HCT116 (cell line): ENCODE results near the gene PRKAG2. TPM values are rescaled to one million over a fixed set of nuclear protein-coding genes. Genes with fewer than 3 reads are reported as not detected.

Source experiments
- ATAC-seq: fragments of 200-7000 bp; cut with Tn5 transposase; 2 replicates; pipeline ENCODE4 v1.9.1; 2020; ENCODE audit warnings: mild to moderate bottlenecking, moderate library complexity
- BruUV-seq: library from RNA; stranded (reverse); fragments of 400-500 nt; replicated peaks from 2 replicates; lab custom pipeline; 2021; lab: Mats Ljungman, UMichigan
- CTCF ChIA-PET: fragments of 300-600 bp; sonication (Branson Sonifier 250); formaldehyde crosslinking; loops from one replicate; lab custom pipeline; 2021; ENCODE audit warnings: antibody characterized with exemption; lab: Charles Lee
- POLR2A ChIA-PET: fragments of 300-600, 350-600 bp; sonication (Branson Sonifier 250); formaldehyde crosslinking; loops from one replicate; lab custom pipeline; 2021; ENCODE audit warnings: antibody characterized with exemption; lab: Charles Lee
- RAD21 ChIA-PET, 2 experiments: fragments of 300-600 bp; sonication (Branson Sonifier 250); formaldehyde crosslinking; loops; one replicate each; lab custom pipeline; 2023; ENCODE audit warnings: low total read pairs in 2 of 2; ENCODE audit not compliant: uncharacterized antibody in 2 of 2, unreplicated experiment in 2 of 2, low non-redundant PET in 1 of 2; lab: Charles Lee
- DNase-seq: peaks from one replicate; pipeline ENCODE4 v3.0.0-alpha.2; 2010; ENCODE audit warnings: low read depth, low spot score
- H2AFZ ChIP-seq: fragments of 200-600 bp; shearing (Covaris generic), sonication (generic); 2 replicates; pipeline ENCODE4 v1.6.1; 2017; ENCODE audit warnings: low read depth, mixed run types, mixed read lengths, antibody characterized with exemption, low read length; ENCODE audit not compliant: poor library complexity, severe bottlenecking
- H3K27ac ChIP-seq: 2 replicates; pipeline ENCODE4 v1.5.1; 2012; ENCODE audit warnings: low read depth, low read length
- H3K27me3 ChIP-seq: fragments of 200-600 bp; sonication (generic); 2 replicates; pipeline ENCODE4 v1.6.1; 2016; ENCODE audit warnings: mixed run types, low read length, mixed read lengths; ENCODE audit not compliant: insufficient read depth
- H3K36me3 ChIP-seq, 2 experiments: fragments of 200-500 bp in 1 of 2; fragments of 200-600 bp in 1 of 2; sonication (Bioruptor generic) in 1 of 2; sonication (generic) in 1 of 2; 2 replicates each; pipeline versions ENCODE4 v1.5.1 to v1.6.1; 2014 to 2016; ENCODE audit warnings: low read length in 2 of 2, inconsistent platforms in 1 of 2, mixed read lengths in 1 of 2, mixed run types in 1 of 2; ENCODE audit not compliant: insufficient read depth in 2 of 2, control insufficient read depth in 1 of 2
- H3K4me1 ChIP-seq, 2 experiments: fragments of 200-600 bp in 1 of 2; sonication (generic) in 1 of 2; 2 replicates each; pipeline versions ENCODE4 v1.5.1 to v1.6.1; 2012 to 2017; ENCODE audit warnings: low read length in 2 of 2, inconsistent platforms in 1 of 2, mild to moderate bottlenecking in 1 of 2, mixed read lengths in 1 of 2, mixed run types in 1 of 2, moderate library complexity in 1 of 2; ENCODE audit not compliant: insufficient read depth in 2 of 2, control insufficient read depth in 1 of 2
- H3K4me2 ChIP-seq: fragments of 200-600 bp; sonication (generic); 2 replicates; pipeline ENCODE4 v1.6.1; 2017; ENCODE audit warnings: mixed run types, low read length, mixed read lengths
- H3K4me3 ChIP-seq, 2 experiments: fragments of 200-600 bp in 1 of 2; sonication (generic) in 1 of 2; replicated peaks in 1 of 2; 2 replicates each; pipeline ENCODE4 v1.5.1; 2011 to 2016; ENCODE audit warnings: low read length in 2 of 2, control low read depth in 1 of 2, low read depth in 1 of 2, mild to moderate bottlenecking in 1 of 2, mixed read lengths in 1 of 2, mixed run types in 1 of 2
- H3K79me2 ChIP-seq: fragments of 200-600 bp; sonication (generic); 2 replicates; pipeline ENCODE4 v1.6.1; 2017; ENCODE audit warnings: mild to moderate bottlenecking, mixed run types, low read length, moderate library complexity, mixed read lengths; ENCODE audit not compliant: insufficient read depth
- H3K9ac ChIP-seq: fragments of 200-600 bp; sonication (generic); 2 replicates; pipeline ENCODE4 v1.6.1; 2016; ENCODE audit warnings: low read length, mixed read lengths
- H3K9me2 ChIP-seq: fragments of 200-600 bp; sonication (generic), shearing (Covaris generic); 2 replicates; pipeline ENCODE4 v1.6.1; 2017; ENCODE audit warnings: mixed run types, mild to moderate bottlenecking, moderate library complexity; ENCODE audit not compliant: insufficient read depth
- H3K9me3 ChIP-seq, 2 experiments: fragments of 200-500 bp in 1 of 2; fragments of 200-600 bp in 1 of 2; sonication (Bioruptor generic) in 1 of 2; sonication (generic) in 1 of 2; 2 replicates each; pipeline ENCODE4 v1.6.1; 2014 to 2017; ENCODE audit warnings: low read length in 2 of 2, mixed read lengths in 2 of 2, inconsistent platforms in 1 of 2, low read depth in 1 of 2, mild to moderate bottlenecking in 1 of 2, mixed run types in 1 of 2, moderate library complexity in 1 of 2; ENCODE audit not compliant: control insufficient read depth in 1 of 2, insufficient read depth in 1 of 2
- H4K20me1 ChIP-seq: fragments of 200-600 bp; sonication (generic), shearing (Covaris generic); 2 replicates; pipeline ENCODE4 v1.6.1; 2017; ENCODE audit warnings: mixed run types, mild to moderate bottlenecking, moderate library complexity; ENCODE audit not compliant: insufficient read depth
- CBX3 ChIP-seq: IDR thresholded peaks from 2 replicates; pipeline ENCODE4 v1.6.1; 2012; ENCODE audit warnings: low read depth
- CTCF ChIP-seq, 3 experiments: fragments of 200-600 bp in 1 of 3; sonication (generic) in 1 of 3; IDR thresholded peaks in 2 of 3; conservative IDR thresholded peaks in 1 of 3; 2 replicates each; pipeline ENCODE4 v1.5.1; 2012 to 2017; ENCODE audit warnings: low read depth in 2 of 3, low read length in 2 of 3, antibody characterized with exemption in 1 of 3, borderline replicate concordance in 1 of 3, control low read depth in 1 of 3, mild to moderate bottlenecking in 1 of 3, mixed read lengths in 1 of 3, mixed run types in 1 of 3, moderate library complexity in 1 of 3; ENCODE audit not compliant: insufficient read depth in 1 of 3
- EGR1 ChIP-seq: IDR thresholded peaks from 2 replicates; pipeline ENCODE4 v1.6.1; 2012; ENCODE audit warnings: low read depth
- EZH2 ChIP-seq: fragments of 200-600 bp; sonication (generic); IDR thresholded peaks from 2 replicates; pipeline ENCODE4 v1.6.1; 2017; ENCODE audit warnings: antibody characterized with exemption, mixed run types
- EZH2phosphoT487 ChIP-seq: fragments of 200-600 bp; IDR thresholded peaks from 2 replicates; pipeline ENCODE4 v1.6.1; 2018; ENCODE audit warnings: antibody characterized with exemption, borderline replicate concordance
- JUND ChIP-seq: IDR thresholded peaks from 2 replicates; pipeline ENCODE4 v1.6.1; 2012
- POLR2AphosphoS5 ChIP-seq: IDR thresholded peaks from 2 replicates; pipeline ENCODE4 v1.6.1; 2011; ENCODE audit warnings: mild to moderate bottlenecking, low read depth, low read length, moderate library complexity
- RAD21 ChIP-seq: IDR thresholded peaks from 2 replicates; pipeline ENCODE4 v1.6.1; 2012; ENCODE audit warnings: low read depth, mild to moderate bottlenecking
- SIN3A ChIP-seq: IDR thresholded peaks from 2 replicates; pipeline ENCODE4 v1.6.1; 2012; ENCODE audit warnings: low read depth
- ZFX ChIP-seq: fragments of 450-650 bp; IDR thresholded peaks from 2 replicates; pipeline ENCODE4 v1.6.1; 2017
- intact Hi-C: fragments of 100-400 bp; cut with micrococcal nuclease; formaldehyde crosslinking; loops from 2 replicates; pipeline ENCODE4 v1.10.0; 2022
- total RNA-seq: library from RNA; stranded (reverse); gene quantifications from one replicate; pipeline ENCODE4 v1.2.1, GENCODE V29; 2021; ENCODE audit not compliant: unreplicated experiment
- TF ChIP-seq, protein P1 (sequence below): IDR thresholded peaks from 2 replicates; pipeline ENCODE4 v1.6.1; 2012; ENCODE audit warnings: low read depth

The PRKAG2 gene
- total RNA-seq, 1 experiment from 2014 or later: 23.6 TPM

DNA sequence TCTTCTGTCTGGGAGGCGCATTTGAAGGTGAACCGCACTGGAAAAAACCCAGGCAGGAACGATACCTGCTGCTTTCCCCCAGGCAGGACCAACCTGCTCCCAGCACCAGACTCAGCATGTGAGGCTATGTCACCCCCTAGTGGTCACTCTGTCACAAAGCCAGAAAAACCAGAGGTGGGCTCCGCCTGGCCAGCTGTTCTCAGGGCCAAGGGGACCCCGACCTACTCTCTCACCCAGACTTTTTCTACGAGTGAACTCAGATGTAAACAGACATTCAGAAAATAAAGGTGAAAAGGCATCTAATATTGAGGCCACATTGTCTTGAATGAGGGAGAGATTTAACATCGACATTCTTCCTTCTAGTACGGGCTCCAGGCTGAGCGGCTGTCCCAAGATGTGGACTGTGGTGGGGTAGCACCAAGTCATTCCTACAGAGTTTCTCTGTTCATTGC is 117.3 kb downstream of the PRKAG2 start:
- H3K4me3 ChIP-seq: no peak overlapping the region
- H2AFZ ChIP-seq: no peak overlapping the region
- H3K9me2 ChIP-seq: no peaks in the 10 kb centered on the region
- H3K9ac ChIP-seq: no peak overlapping the region
- H3K9me3 ChIP-seq: no peaks in the 10 kb centered on the region
- no peak overlapping the region for H3K27ac ChIP-seq
- H3K4me1 ChIP-seq: peaks cover 21 to 38% of the 10 kb centered on the region in 2 experiments
- DNase-seq: peak; percentile 57
- H3K79me2 ChIP-seq: no peaks in the 10 kb centered on the region
- TF ChIP-seq CTCF (IDR thresholded peaks at IDR 0.05 in 2 of 3, conservative IDR thresholded peaks at IDR 0.05 in 1 of 3; ENCODE audit: borderline replicate concordance in 1 of 3, insufficient read depth in 1 of 3, low read depth in 2 of 3, low read length in 2 of 3): peak in 2 of 3 experiments; percentile 91 to 93; a peak in 4 of 6 replicates
- TF ChIP-seq EZH2phosphoT487: no peak
- ChIA-PET RAD21 (no interaction called here), CTCF (interaction anchor here (0.8 to 4.4 kb wide), 5 partner anchors 14 to 310 kb away, joined by 3 to 17 read pairs (median 3); no protein-coding TSS in a partner anchor), POLR2A (no interaction called here)
- peak; percentile 73 for ATAC-seq
- H3K4me2 ChIP-seq: no peak overlapping the region
- intact Hi-C loops: loop anchor here (1.0 to 10.0 kb wide), 6 partner anchors 118 to 445 kb away; partner anchors contain the start of gene PRKAG2
- no peaks in the 10 kb centered on the region for H4K20me1 ChIP-seq
- H3K27me3 ChIP-seq: no peaks in the 10 kb centered on the region
- no peaks in the 10 kb centered on the region for H3K36me3 ChIP-seq
- BruUV-seq: no TSS peak

GRCh38 chr7:151758622-151759540 is 118.0 kb downstream of the PRKAG2 start:
- no peaks in the 10 kb centered on the region for H3K9me2 ChIP-seq
- no peak overlapping the region for H3K4me3 ChIP-seq
- ChIA-PET CTCF (interaction anchor here (1.0 to 4.4 kb wide), 2 partner anchors 24 to 187 kb away, joined by 3 to 17 read pairs; no protein-coding TSS in a partner anchor), RAD21 (no interaction called here), POLR2A (no interaction called here)
- no peaks in the 10 kb centered on the region for H3K36me3 ChIP-seq
- no peak overlapping the region for H2AFZ ChIP-seq
- intact Hi-C loops: loop anchor here (1.0 to 10.0 kb wide), 6 partner anchors 118 to 444 kb away; partner anchors contain the start of gene PRKAG2
- no peak overlapping the region for H3K27ac ChIP-seq
- H3K9ac ChIP-seq: no peak overlapping the region
- peaks cover 23 to 45% of the 10 kb centered on the region in 2 experiments for H3K4me1 ChIP-seq
- DNase-seq (no peak), ATAC-seq (peak; percentile 2; the same call in 1 of the 2 replicates)
- H3K79me2 ChIP-seq: no peaks in the 10 kb centered on the region
- H4K20me1 ChIP-seq: no peaks in the 10 kb centered on the region
- H3K9me3 ChIP-seq: no peaks in the 10 kb centered on the region
- no TSS peak for BruUV-seq
- no peaks in the 10 kb centered on the region for H3K27me3 ChIP-seq
- no peak overlapping the region for H3K4me2 ChIP-seq
- no peak for TF ChIP-seq JUND
- no peak for TF ChIP-seq ZFX
- TF ChIP-seq POLR2AphosphoS5: no peak
- TF ChIP-seq EZH2phosphoT487: no peak
- no peak for TF ChIP-seq EGR1
- TF ChIP-seq RAD21: no peak
- TF ChIP-seq, protein P1, sequence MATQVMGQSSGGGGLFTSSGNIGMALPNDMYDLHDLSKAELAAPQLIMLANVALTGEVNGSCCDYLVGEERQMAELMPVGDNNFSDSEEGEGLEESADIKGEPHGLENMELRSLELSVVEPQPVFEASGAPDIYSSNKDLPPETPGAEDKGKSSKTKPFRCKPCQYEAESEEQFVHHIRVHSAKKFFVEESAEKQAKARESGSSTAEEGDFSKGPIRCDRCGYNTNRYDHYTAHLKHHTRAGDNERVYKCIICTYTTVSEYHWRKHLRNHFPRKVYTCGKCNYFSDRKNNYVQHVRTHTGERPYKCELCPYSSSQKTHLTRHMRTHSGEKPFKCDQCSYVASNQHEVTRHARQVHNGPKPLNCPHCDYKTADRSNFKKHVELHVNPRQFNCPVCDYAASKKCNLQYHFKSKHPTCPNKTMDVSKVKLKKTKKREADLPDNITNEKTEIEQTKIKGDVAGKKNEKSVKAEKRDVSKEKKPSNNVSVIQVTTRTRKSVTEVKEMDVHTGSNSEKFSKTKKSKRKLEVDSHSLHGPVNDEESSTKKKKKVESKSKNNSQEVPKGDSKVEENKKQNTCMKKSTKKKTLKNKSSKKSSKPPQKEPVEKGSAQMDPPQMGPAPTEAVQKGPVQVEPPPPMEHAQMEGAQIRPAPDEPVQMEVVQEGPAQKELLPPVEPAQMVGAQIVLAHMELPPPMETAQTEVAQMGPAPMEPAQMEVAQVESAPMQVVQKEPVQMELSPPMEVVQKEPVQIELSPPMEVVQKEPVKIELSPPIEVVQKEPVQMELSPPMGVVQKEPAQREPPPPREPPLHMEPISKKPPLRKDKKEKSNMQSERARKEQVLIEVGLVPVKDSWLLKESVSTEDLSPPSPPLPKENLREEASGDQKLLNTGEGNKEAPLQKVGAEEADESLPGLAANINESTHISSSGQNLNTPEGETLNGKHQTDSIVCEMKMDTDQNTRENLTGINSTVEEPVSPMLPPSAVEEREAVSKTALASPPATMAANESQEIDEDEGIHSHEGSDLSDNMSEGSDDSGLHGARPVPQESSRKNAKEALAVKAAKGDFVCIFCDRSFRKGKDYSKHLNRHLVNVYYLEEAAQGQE: no peak
- TF ChIP-seq SIN3A: no peak
- no peak for TF ChIP-seq EZH2
- TF ChIP-seq CBX3: no peak
